Measurements from ENCODE around the gene PITX1. TPM values are rescaled to one million over a fixed set of nuclear protein-coding genes. Genes with fewer than 3 reads are reported as not detected.

PITX1 gene
- polyA plus RNA-seq, 1 donor, result not detected

Other genes with a start within 250 kb of the PITX1 start
- 119 TPM for gene C5orf24, start 188.3 kb downstream of the PITX1 start, polyA plus RNA-seq (ENCODE audit: insufficient read length)
- 82.3 TPM for gene TXNDC15, start 159.9 kb downstream of the PITX1 start, polyA plus RNA-seq (ENCODE audit: insufficient read length)
- 17.1 TPM for gene PCBD2, start 129.1 kb downstream of the PITX1 start, polyA plus RNA-seq (ENCODE audit: insufficient read length)
- gene CATSPER3, start 66.3 kb downstream of the PITX1 start, polyA plus RNA-seq (ENCODE audit: insufficient read length), result 1.7 TPM

Data from left kidney (tissue), 1 donor.